H1 (cell line): Measurements from ENCODE around the gene C5AR1. TPM values are rescaled to one million over a fixed set of nuclear protein-coding genes. Genes with fewer than 3 reads are reported as not detected.

Experiments
- BCL11A ChIP-seq, 2 experiments: IDR thresholded peaks; one replicate each; pipeline ENCODE4 v1.6.1; 2011; ENCODE audit warnings: low read depth in 2 of 2, low read length in 2 of 2, mild to moderate bottlenecking in 2 of 2
- CEBPB ChIP-seq: IDR thresholded peaks from 2 replicates; pipeline ENCODE4 v1.6.1; 2012; ENCODE audit warnings: low read depth, low read length
- HDAC2 ChIP-seq, 2 experiments: fragments of 300-600 bp in 1 of 2; sonication (generic) in 1 of 2; IDR thresholded peaks; 2 replicates each; pipeline ENCODE4 v1.6.1; 2011 to 2012; ENCODE audit warnings: low read depth in 2 of 2, low read length in 2 of 2, mild to moderate bottlenecking in 2 of 2, moderate library complexity in 2 of 2, borderline replicate concordance in 1 of 2, inconsistent platforms in 1 of 2
- MAFK ChIP-seq: IDR thresholded peaks from 2 replicates; pipeline ENCODE4 v1.6.1; 2012; ENCODE audit warnings: low read depth, mild to moderate bottlenecking, improper control_type of control experiment, low read length
- TAF7 ChIP-seq: optimal IDR thresholded peaks from 2 replicates; pipeline ENCODE3; 2011; ENCODE audit warnings: low read depth, mild to moderate bottlenecking, inconsistent platforms, low read length, moderate library complexity, borderline replicate concordance
- polyA plus RNA-seq, 7 experiments: library from polyadenylated mRNA; depleted of rRNA in 3 of 7; stranded (reverse) in 5 of 7; unstranded in 2 of 7; fragments of >200 nt in 5 of 7; fragments of 200-250 nt in 2 of 7; gene quantifications; 1 replicate in 5 of 7; 2 replicates in 1 of 7; 4 replicates in 1 of 7; pipeline versions ENCODE4 v1.2.1 to v1.2.3, GENCODE V29; 2011 to 2013; ENCODE audit warnings: missing spikeins in 2 of 7, mixed read lengths in 2 of 7
- total RNA-seq: library from RNA; stranded (reverse); fragmentation: NEBNext Ultra II Directional; extraction: Animal tissue kit (Norgen Biotek cat#: 25700); gene quantifications from 2 replicates; pipeline ENCODE4 v1.2.1, GENCODE V29; 2021

Gene C5AR1
- total and polyA plus RNA-seq, 2 of the 8 experiments (the other 6 are each of a cell fraction or from before 2014, with no cell fraction given): 0.20 TPM; not detected in 1

DNA sequence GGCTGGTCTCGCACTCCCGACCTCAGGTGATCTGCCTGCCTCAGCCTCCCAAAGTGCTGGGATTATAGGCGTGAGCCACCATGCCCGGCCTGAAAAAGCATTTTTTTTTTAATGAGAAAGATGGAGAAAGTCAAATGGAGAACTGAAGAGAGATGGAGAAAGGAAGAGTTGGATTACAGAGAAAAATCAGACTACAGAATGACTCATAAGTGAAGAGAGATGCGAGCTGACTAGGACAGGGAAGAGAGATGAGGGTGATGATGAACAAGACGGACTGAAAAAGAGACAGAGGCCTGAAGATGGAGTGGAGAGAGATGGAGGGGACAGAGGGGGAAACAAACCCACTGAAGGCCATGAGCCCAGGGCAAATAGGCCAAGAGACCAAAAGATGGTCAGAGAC is 41.0 kb downstream of the C5AR1 start (continued):
- TF ChIP-seq BCL11A (IDR thresholded peaks at IDR 0.05; ENCODE audit: low read depth in 2 of 2, low read length in 2 of 2) (no peak), CEBPB (no peak), HDAC2 (IDR thresholded peaks at IDR 0.05; ENCODE audit: borderline replicate concordance in 1 of 2, low read depth in 2 of 2, low read length in 2 of 2) (no peak), TAF7 (no peak), MAFK (no peak)
